Measurements from ENCODE around the gene PTPRD. TPM values are rescaled to one million over a fixed set of nuclear protein-coding genes. Genes with fewer than 3 reads are reported as not detected.

PTPRD gene
- total RNA-seq, 4 donors from 2014 or later: 0.72 to 8.0 (median 3.0) TPM

DNA sequence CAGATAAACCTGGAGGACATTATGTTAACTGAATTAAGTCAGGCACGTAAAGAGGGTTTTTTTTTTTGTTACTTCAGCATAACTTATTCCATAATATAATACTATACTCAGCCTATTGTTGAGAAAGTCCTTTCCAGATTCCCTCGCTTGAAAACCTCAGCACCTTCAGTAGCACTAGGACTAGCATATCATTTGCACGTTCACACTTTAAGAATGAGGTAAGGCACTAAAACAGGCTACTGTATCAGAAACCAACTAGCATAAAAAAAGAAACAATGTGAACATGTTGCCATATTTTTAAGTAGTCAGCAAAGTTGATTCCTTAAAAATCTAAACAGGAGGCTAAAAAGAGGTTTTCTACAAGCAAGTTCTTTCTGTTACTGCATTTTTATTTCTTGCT, 504.0 kb downstream of the PTPRD start:
- H3K4me3 ChIP-seq (ENCODE audit: low read depth, poor library complexity, severe bottlenecking): no peak overlapping the region
- intact Hi-C loops (cut with DNase I; ENCODE audit: low total_unique reads): no loop called here
- DNase-seq (ENCODE audit: low spot score in 2 of 2): no peak
- TF ChIP-seq, protein P1, sequence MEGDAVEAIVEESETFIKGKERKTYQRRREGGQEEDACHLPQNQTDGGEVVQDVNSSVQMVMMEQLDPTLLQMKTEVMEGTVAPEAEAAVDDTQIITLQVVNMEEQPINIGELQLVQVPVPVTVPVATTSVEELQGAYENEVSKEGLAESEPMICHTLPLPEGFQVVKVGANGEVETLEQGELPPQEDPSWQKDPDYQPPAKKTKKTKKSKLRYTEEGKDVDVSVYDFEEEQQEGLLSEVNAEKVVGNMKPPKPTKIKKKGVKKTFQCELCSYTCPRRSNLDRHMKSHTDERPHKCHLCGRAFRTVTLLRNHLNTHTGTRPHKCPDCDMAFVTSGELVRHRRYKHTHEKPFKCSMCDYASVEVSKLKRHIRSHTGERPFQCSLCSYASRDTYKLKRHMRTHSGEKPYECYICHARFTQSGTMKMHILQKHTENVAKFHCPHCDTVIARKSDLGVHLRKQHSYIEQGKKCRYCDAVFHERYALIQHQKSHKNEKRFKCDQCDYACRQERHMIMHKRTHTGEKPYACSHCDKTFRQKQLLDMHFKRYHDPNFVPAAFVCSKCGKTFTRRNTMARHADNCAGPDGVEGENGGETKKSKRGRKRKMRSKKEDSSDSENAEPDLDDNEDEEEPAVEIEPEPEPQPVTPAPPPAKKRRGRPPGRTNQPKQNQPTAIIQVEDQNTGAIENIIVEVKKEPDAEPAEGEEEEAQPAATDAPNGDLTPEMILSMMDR (IDR thresholded peaks at IDR 0.05): no peak
- no peak for TF ChIP-seq POLR2A (IDR thresholded peaks at IDR 0.05)
- WGBS, 2 donors: 65 to 72% methylated on average over 3 of the region's 3 CpGs

DNA sequence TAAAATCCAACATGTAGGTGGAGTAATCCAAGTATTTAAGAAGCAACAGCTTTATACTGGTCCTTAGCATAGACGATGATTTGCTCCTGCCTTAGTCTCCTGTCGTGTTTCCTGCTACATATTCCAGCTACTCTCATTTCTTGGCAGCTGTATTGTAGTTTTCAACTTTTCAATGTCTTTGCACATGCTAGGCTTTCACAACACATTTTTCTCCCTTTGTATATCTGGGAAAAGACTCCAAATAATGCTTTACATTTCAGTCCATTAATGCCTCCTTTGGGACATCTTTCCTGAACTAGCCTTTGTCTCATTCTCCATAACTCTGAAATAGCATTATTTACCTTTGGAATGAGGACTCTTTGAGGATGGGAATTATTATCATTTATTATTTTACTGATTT, 508.0 kb downstream of the PTPRD start:
- no peak overlapping the region for H3K4me3 ChIP-seq (ENCODE audit: low read depth, poor library complexity, severe bottlenecking)
- TF ChIP-seq, protein P1 (IDR thresholded peaks at IDR 0.05): no peak
- no peak for TF ChIP-seq POLR2A (IDR thresholded peaks at IDR 0.05)
- intact Hi-C loops (cut with DNase I; ENCODE audit: low total_unique reads): no loop called here
- WGBS, 2 donors: 58 to 76% methylated on average over 2 of the region's 2 CpGs
- no peak for DNase-seq (ENCODE audit: low spot score in 2 of 2)

DNA sequence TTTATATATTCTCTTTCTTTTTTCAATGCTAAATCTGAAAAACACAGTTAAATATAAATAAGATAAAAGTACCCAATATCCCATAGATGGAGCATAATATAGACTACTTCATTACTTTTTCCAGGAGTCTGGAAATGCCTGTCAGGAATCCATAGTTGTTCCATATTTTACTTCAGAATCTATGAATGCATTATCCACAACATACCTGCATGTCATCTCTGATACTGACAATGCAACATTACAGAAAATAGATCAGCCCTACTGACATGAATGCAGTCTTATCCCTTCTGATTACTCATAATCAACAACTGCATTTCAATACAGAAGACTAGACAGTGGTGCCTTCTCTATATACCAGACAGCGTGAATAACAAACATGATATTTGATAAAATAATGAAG, 517.6 kb downstream of the PTPRD start:
- no peak overlapping the region for H3K4me3 ChIP-seq (ENCODE audit: low read depth, poor library complexity, severe bottlenecking)
- no peak for DNase-seq (ENCODE audit: low spot score in 2 of 2)
- WGBS, 2 donors: 78 to 85% methylated on average over 1 of the region's 1 CpG
- TF ChIP-seq, protein P1 (IDR thresholded peaks at IDR 0.05): no peak
- no peak for TF ChIP-seq POLR2A (IDR thresholded peaks at IDR 0.05)
- intact Hi-C loops (cut with DNase I; ENCODE audit: low total_unique reads): no loop called here

DNA sequence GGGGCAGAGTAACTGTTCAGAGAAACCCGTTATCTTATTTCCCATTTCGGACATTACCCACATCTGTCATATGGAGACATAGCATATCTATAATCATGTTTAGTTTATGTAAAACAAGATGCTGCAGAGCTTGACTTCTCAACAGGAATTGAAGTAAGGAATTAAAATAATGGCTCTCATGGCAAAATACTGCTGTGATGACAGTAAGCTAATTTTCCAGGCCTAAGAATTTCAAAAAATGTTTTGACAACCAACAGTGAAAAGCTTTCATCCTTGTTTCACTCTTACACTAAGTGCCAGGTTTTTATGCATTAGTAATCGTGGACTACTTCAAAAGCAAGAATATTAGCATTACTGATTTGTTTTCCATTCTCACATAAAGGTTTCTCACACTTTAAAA, 518.2 kb downstream of the PTPRD start:
- TF ChIP-seq, protein P1 (IDR thresholded peaks at IDR 0.05): no peak
- no peak for TF ChIP-seq POLR2A (IDR thresholded peaks at IDR 0.05)
- no peak overlapping the region for H3K4me3 ChIP-seq (ENCODE audit: low read depth, poor library complexity, severe bottlenecking)
- DNase-seq (ENCODE audit: low spot score in 2 of 2): no peak
- intact Hi-C loops (cut with DNase I; ENCODE audit: low total_unique reads): no loop called here
- 72% methylated on average over 3 of the region's 3 CpGs for WGBS, 2 donors

DNA sequence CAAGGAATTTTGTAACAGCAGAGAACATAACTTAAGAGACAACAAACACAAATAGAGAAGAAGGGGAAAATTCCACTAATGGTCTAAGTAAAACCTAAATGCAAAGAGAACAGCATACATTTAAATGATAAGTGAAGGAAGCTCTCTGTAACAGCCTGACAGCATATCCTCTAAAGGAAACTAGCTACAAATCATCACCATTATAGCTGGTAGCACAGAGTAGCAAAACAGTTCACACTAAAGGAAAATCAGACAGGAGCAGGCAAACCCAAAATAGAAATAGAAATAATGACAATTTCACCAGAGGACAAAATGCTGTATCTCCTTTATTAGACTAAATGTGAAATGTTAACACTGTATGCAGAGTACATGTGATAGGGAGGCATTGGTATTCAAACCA, 532.8 kb downstream of the PTPRD start:
- H3K4me3 ChIP-seq (ENCODE audit: low read depth, poor library complexity, severe bottlenecking): no peak overlapping the region
- intact Hi-C loops (cut with DNase I; ENCODE audit: low total_unique reads): no loop called here
- TF ChIP-seq, protein P1 (IDR thresholded peaks at IDR 0.05): no peak
- no peak for TF ChIP-seq POLR2A (IDR thresholded peaks at IDR 0.05)
- DNase-seq (ENCODE audit: low spot score in 2 of 2): no peak

DNA sequence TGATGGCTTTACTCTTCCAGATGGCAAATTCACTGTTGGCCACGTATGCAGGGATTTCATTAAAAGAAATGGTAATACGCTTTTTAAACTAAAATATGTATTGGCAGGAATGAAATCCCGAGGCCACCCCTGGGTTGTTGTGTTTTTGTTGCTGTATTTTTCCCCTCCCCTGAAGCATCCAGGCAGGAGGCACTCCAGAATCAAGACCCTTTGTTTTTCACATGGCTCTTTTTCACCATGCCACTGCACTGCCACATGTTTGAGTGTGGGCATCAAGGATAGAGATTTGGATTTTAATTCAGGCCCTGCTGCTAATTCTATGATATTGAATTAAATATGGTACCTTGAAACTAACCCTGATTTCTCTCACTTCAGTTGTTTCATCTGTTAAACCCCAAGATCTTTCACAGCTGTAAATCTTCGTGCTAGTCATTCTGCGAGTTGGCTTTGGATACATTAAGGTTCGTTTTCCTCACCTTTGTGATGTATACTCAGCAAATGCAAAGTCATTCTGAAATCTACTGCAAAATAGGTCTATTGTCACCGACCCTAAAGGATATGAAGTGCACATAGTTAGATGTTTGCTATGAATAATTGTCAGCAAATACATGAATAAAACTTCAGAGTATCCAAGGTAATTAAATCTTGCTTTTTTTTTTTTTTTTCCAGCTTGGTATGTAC, 533.4 kb downstream of the PTPRD start:
- no peak for TF ChIP-seq POLR2A (IDR thresholded peaks at IDR 0.05)
- TF ChIP-seq, protein P1 (IDR thresholded peaks at IDR 0.05): no peak
- H3K4me3 ChIP-seq (ENCODE audit: low read depth, poor library complexity, severe bottlenecking): no peak overlapping the region
- intact Hi-C loops (cut with DNase I; ENCODE audit: low total_unique reads): no loop called here
- DNase-seq (ENCODE audit: low spot score in 2 of 2): no peak
- 53 to 60% methylated on average over 7 of the region's 7 CpGs for WGBS, 2 donors
